Sigmoid colon (tissue), 4 donors: Measurements from ENCODE around the gene CLIC6.

ENCODE experiments used
- EP300 ChIP-seq, 4 donors: sonication (generic); formaldehyde crosslinking; IDR thresholded peaks; one replicate each; pipeline ENCODE4 v1.6.1; 2017; ENCODE audit warnings: antibody characterized with exemption in 4 of 4
- POLR2A ChIP-seq, 2 donors: fragments of 450-650 bp; IDR thresholded peaks; one replicate each; pipeline ENCODE4 v1.6.1; 2016; ENCODE audit warnings: antibody characterized with exemption in 2 of 2, mild to moderate bottlenecking in 2 of 2, moderate library complexity in 2 of 2
- TF ChIP-seq, protein P1 (sequence below), 4 experiments: fragments of 450-650 bp in 3 of 4; fragments of 200-600 bp in 1 of 4; IDR thresholded peaks; one replicate each; pipeline ENCODE4 v1.5.1; 2016 to 2019; ENCODE audit warnings: antibody characterized with exemption in 4 of 4, mild to moderate bottlenecking in 3 of 4, moderate library complexity in 2 of 4

DNA sequence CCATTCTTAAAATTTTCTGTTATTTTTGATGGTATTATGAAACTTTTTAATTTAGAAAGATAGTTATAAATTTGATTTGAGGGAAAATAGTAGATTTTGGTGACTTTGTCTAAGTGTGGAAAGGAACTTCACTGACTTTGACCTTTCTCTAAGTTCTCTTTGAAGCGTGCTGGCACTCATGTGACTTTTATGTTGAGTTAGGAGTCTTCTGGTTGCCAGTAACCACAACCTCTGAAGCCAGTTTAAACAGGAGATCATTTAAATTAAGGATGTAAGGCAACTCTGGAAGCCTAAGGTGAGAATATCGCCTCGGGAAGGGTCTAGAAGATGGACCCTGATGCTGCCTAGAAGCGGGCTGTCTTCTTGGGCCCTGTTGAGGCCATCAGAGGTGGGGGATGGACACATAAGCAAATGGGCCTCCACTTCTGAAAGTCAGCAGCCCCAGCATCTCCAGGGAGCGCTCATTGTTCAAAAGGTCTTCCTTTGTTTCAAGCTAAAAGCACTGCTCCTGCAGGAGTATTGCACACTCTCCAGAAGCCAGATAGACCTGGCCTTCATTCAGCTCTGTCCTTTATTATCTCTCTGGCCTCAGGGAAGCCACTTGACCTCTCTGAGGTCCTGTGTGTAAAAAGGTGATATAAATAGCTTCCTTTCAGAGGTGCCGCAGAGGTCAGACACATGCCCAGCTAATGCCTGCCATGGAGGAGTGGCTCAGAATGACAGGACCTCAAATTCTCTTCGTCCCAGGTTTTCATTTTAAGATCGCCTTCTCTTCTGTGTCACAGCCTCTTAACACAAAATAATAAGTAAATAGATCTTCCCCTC is 48.7 kb upstream of the CLIC6 start:
- TF ChIP-seq, protein P1, sequence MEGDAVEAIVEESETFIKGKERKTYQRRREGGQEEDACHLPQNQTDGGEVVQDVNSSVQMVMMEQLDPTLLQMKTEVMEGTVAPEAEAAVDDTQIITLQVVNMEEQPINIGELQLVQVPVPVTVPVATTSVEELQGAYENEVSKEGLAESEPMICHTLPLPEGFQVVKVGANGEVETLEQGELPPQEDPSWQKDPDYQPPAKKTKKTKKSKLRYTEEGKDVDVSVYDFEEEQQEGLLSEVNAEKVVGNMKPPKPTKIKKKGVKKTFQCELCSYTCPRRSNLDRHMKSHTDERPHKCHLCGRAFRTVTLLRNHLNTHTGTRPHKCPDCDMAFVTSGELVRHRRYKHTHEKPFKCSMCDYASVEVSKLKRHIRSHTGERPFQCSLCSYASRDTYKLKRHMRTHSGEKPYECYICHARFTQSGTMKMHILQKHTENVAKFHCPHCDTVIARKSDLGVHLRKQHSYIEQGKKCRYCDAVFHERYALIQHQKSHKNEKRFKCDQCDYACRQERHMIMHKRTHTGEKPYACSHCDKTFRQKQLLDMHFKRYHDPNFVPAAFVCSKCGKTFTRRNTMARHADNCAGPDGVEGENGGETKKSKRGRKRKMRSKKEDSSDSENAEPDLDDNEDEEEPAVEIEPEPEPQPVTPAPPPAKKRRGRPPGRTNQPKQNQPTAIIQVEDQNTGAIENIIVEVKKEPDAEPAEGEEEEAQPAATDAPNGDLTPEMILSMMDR (IDR thresholded peaks at IDR 0.05): no peak
- TF ChIP-seq POLR2A (IDR thresholded peaks at IDR 0.05): no peak
- no peak for TF ChIP-seq EP300 (IDR thresholded peaks at IDR 0.05)
